Stimulated activated CD8-positive, alpha-beta memory T cell treated with anti-CD3 and anti-CD28 coated beads, Interleukin-12 subunit alpha, Interleukin-12 subunit beta, amount 100 ng/mL, for 24 hours (primary cell): ENCODE measurements around the gene NSF.

Experiments used
- DNase-seq: peaks from one replicate; pipeline ENCODE4 v3.0.0-alpha.2; 2020; ENCODE audit errors: extremely low read depth

Gene NSF

GRCh38 chr17:46717999-46718398 is 127.5 kb downstream of the NSF start:
- DNase-seq: no peak

DNA sequence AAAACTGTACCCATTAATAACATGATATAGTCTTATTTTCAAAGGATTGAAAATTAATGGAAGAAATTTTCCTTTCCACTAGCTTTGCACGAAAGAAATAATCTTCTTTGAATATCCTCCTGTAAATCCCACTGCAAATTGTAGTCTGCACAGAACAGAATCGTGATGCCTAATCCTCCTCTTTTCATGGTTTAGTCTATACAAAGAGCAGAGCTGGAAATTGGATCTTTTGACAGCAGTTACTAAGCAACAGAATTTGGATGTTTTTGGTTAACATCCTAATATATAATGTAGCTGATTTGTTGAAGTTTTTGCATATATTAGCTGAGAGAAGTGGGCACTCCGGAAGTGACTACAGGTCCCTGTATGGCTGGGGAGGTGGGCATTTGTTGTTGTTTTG is 129.4 kb downstream of the NSF start:
- DNase-seq: no peak

GRCh38 chr17:46720408-46720807 is 129.9 kb downstream of the NSF start:
- no peak for DNase-seq

DNA sequence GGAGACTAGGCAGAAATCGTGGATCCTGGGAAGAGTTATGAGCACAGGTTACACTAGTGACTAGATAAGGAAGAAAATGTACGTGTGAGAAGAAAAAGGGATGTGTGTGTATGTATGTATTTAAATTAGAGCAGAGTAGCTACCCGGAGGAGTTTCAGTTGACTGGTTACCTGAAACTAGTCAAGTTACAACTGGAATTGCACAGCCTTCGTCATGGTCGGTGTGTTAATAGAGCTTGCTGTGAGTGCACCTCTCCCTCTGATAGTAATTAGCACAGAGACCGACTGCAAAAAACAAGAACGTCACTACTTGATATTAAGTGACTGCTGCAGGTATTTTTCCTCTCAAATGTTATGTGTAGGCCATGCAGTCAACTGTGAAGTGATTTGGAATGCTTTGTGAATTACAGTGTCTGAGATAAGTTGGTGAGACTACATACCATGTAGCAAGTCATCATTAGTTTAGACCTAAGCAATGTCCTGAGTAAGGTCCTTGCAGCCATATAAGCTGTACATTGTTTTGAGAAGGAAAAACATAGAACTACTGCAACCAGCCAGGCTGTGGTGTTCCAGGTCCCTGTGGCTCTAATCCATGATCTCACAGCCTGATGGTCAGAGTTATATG is 132.3 kb downstream of the NSF start:
- DNase-seq: no peak

- DNase-seq: no peak
Measured at GRCh38 chr17:46726206-46726605, 135.7 kb downstream of the NSF start.

DNA sequence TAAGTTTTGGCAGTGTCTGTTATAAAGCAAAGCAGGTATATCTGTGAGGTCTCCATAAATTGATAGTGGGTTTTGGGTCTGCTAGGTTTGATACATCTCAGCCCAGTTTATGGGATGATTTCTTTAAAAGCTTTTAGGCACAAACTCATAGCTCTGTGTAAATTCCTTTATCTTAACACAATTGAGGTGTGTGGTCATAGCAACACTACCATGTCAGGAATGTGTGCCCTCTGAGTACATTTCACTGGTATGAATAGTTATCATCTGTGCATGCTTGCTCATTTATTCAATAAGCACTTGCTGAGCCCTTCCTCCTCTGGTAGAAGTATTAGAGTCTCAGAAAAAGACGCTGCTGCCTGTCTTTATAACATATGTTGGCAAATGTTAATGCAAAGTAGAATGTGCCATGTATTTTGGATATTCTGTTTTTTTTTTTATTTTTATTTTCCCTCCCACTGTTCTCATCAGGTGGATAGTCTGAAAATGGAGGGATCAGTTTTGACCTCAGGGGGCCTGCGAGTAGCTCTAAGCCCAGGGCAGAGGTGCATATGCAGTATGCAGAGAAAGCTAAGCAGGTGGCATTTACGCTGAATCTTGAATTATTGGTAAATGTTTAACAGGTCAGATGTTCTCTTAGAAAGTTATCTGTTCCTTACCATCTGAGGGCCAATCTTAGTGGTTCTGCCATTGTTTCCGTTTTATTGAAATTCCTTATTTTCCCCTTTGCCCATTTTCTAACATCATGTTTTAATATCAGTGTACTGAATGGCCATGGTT is 137.3 kb downstream of the NSF start:
- DNase-seq: no peak

GRCh38 chr17:46730026-46730425 is 139.6 kb downstream of the NSF start:
- DNase-seq: no peak

DNA sequence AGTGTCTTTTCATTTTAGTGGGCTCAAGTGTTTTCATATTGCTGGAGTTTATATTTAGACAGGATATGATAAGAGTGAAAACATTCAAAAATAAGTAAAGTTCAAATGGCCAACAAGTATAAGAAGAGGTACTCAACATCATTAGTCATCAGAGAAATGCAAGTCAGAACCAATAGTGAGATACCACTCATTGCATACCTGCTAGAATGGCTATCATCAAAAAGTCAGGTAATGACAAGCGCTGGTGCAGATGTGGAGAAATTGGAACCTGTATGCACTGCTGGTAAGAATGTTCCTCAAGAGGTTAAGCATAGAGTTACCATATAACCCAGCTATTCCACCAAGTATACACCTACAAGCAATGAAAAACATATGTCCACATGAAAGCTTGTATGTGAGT is 140.2 kb downstream of the NSF start:
- no peak for DNase-seq

- DNase-seq: no peak
Measured at GRCh38 chr17:46732160-46732559, 141.7 kb downstream of the NSF start.

DNA sequence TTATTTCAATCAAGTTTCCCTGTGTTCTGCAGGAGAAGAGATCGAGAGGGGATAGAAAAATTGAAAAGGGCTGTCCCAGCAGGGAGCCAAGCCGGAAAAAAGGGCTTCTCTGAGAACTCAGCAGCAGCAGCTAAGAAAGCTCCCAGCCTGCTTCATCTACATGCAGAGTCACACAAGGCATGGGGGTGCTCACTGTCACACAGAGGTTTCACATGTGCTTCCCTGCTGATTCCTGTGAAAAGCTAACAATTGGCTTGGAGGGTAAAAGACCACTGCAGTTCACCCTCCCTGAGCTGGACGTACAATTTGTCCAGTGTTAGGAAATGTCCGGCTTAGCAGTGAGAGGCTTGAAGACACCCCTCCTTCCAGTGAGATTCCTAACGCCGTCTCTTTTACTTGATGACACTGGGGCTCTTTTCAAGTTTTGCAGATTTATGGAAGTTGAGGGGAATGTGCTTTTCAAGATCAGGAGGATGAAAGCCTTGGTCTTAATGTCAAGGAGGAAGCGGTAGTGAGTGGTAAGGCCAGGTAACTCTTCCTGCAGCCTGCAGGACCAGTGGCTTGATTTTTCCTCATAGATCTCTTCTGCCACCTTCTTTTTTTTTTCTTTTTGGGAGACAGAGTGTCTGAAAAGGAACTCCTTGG is 142.4 kb downstream of the NSF start:
- DNase-seq: no peak

GRCh38 chr17:46733837-46734475 is 143.5 kb downstream of the NSF start:
- no peak for DNase-seq

DNA sequence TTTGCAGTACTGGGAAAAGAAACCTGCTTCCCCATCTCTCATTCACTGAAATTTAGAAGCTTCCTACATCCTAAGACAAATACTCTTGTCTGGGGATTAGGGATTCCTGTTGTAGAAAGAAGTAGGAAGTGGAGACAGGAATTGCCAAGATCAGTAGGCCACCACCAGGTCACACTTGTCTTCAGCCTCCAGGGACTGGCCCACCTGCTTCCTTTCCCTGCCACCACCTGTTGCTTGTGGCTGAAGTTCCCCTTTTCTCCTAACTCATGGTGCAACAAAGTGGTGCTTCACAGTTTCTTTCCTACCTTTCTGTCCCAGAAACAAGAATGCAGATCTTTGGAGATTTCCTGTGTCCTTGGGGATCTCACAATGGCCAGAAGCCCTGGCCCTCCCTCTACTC is 145.6 kb downstream of the NSF start:
- no peak for DNase-seq

DNA sequence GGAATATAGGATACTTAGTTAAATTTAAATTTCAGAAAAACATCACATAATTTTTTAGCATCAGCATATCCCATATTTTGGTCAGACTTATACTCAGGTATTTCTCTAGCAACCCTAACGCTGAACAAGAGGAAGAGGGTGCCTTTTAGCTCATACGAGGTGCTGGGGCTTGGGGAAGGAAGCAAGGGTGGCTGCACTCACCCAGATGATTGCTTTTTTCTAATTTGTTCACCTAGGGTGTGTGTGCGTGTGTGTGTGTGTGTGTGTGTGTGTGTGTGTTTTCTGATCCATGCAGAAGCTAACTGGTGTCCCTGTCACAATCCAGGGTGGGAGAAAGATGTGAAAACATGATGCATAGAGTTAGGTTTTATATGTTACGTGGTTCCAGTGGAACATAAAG is 146.9 kb downstream of the NSF start:
- no peak for DNase-seq

DNA sequence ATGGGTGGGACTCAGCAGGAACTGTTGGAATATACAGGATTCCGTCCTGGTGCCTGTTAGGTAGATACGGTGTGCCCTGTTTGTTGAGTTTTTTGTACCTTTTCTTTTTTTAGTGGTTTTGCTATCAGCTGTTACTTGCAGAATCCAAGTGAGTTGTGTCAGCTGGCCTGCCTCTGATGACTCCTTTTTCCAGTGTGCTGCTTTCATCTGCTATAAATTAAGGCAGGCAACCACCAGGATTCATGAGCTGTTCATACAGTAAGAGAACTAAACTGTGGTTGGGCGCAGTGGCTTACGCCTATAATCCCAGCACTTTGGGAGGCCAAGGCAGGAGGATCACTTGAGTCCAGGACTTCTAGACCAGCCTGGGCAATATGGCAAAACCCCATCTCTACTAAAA is 148.1 kb downstream of the NSF start:
- DNase-seq: no peak

DNA sequence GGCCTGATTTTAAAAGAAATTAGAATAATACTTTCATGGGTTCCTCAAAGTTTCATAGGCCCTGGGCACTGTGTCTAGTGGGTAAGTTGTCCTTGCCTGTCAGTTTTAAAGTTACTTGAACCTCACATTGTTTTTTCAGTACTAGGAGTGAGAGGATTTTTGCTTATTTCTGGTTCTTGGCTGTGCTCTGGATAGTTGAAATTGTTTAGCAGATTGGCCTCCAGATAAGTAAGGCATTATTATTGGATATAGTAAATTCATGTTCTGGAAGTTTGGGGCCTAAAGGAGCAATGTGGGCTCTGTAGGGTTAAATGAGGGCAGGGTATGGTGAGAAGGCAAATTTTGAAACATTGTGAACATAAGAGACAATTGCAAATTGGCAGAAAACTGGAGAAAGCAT is 149.5 kb downstream of the NSF start:
- no peak for DNase-seq

DNA sequence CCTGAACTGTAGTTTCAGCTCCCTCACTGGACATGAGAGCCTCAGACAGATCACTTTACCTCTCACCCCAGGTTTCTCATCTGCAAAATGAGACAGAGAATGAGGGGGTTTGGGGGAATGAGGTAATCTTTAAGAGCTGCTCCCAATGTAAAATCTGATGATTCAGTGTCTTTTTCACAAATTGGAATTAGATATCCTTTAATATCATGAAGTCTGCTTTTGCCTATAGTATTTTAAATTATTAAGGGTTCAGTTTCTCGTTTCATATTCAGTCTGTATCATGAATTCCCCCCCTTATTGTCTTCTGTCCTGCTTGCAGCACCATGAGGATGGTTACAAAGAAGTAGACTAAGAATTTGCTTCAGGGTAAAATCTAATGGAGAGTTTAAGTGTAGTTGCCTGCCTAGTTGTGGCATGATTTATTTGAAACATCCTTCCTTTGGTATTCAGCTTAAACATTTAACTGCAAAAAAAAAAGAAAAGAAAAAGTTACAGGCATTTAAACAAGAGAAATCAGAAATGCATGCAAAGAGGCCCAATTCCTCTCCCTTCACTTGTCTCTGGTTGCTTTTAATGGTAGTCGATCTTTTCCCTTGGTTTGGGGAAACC is 150.8 kb downstream of the NSF start:
- no peak for DNase-seq

DNA sequence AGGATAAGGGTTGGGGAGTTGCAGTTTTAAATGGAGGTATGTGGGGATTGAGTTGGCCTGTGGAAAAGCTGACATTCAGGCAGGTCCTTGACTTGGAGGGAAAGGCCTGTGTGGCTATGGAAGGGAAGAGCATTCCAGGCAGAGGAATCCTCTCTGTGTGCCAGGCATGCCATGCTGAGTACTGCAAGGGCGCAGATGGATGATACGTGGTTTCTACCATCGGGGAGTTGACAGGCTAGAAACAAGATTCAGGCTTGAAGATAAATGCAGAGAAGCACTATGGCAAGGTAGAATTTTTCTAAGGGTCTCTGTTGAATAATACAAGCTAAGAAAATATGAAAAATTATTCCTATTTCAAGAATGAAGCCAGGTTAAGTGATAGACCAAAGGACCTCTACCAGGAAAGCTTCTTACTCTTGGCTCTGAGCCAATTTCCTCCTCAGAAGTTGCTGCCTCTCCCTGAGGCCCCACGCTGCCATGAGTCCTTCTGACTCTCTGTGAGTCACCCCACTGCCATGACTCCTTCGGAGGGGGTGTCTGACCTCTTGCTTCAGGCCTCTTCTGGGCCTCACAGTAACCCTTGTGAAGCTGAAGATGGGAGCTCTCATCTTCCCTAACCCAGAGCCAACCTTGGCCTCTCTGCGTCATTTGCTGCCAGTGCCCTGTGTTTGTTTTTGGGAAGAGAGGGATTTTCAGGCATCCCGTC is 152.2 kb downstream of the NSF start:
- DNase-seq: no peak

DNA sequence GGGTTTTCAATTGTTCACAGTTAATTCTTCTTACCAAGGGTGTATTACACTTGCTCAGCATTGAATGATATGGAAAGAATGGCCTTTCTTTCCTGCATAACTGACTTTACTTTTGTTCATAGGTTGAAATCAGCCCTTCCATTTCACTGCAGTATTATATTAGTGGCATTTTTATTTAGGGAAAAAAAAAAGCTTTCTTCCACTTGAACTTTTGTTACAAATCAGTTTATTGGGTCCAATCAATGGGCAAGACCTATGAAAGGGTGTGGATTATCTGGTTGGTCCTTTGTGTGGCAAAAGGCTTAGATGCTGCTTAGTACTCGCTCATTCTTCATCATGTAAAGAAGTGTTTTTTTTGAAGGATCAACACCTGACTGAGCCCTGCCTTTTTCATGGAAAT is 154.0 kb downstream of the NSF start:
- DNase-seq: no peak

DNA sequence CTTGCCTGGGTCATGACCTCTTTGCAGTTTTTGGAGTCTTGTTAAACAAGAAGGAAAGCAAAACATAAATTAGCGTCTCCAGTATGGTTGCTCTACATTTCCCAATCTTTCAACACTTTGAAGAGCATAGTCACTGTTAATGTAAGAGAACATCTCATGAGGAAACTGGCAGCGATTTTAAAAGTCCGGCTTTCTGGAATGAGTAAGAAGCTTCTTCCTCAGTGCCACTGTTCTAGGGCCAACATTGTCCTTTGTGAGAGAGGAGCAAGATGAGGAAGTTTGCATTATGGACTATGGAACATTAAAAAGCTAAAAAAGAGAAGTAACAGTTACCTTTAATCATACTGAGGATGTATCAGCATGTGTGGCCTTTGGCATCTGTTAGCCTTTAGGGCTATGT is 154.9 kb downstream of the NSF start:
- DNase-seq: no peak

DNA sequence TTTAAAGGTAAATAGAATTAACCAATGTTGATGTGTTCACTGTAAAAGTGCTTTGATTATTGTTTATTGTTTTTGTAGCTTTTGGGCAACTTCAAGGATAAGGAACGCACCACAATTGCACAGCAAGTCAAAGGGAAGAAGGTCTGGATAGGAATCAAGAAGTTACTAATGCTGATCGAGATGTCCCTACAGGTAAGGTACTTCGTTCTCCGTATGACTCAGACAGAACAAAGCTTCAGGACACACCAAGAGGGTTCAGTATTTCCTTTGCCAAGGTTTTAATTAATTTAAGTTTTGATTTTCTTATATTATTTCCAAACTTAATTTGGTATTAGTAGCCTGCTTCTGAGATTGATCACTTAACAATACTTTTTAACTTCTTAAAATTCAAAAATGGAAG is 161.0 kb downstream of the NSF start:
- DNase-seq: no peak

GRCh38 chr17:46753776-46754175 is 163.3 kb downstream of the NSF start:
- DNase-seq: no peak
